Erythroblast (primary cell): Measurements from ENCODE around the gene FUZ.

Source experiments
- DNase-seq, 2 experiments: peaks; one replicate each; lab custom pipeline; 2025; lab: John Stamatoyannopoulos, UW
- GATA1 ChIP-seq: IDR thresholded peaks from 2 replicates; pipeline ENCODE4 v1.6.1; 2011; ENCODE audit warnings: low read depth, mild to moderate bottlenecking, control low read depth, low read length, moderate library complexity
- POLR2A ChIP-seq: IDR thresholded peaks from 2 replicates; pipeline ENCODE4 v1.6.1; 2011; ENCODE audit warnings: mild to moderate bottlenecking, low read length

FUZ gene

GRCh38 chr19:49799798-49800376 is 13.2 kb downstream of the FUZ start:
- no peak for DNase-seq
- no peak for TF ChIP-seq GATA1
- TF ChIP-seq POLR2A: no peak

DNA sequence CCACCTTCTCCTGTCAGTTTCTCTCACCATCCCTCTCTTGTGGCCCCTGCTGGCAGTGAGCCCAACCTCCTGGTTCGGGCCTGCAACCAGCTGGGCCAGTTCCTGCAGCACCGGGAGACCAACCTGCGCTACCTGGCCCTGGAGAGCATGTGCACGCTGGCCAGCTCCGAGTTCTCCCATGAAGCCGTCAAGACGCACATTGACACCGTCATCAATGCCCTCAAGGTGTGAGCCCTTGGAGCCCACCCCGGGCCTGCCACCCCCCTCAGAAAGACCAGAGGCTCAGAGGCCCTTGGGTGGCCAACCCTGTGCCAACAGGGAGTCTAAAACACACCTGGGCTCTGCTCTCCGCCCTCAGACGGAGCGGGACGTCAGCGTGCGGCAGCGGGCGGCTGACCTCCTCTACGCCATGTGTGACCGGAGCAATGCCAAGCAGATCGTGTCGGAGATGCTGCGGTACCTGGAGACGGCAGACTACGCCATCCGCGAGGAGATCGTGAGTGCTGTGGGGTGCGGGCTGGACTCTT is 13.8 kb downstream of the FUZ start:
- no peak for DNase-seq
- TF ChIP-seq GATA1: no peak
- TF ChIP-seq POLR2A: no peak

DNA sequence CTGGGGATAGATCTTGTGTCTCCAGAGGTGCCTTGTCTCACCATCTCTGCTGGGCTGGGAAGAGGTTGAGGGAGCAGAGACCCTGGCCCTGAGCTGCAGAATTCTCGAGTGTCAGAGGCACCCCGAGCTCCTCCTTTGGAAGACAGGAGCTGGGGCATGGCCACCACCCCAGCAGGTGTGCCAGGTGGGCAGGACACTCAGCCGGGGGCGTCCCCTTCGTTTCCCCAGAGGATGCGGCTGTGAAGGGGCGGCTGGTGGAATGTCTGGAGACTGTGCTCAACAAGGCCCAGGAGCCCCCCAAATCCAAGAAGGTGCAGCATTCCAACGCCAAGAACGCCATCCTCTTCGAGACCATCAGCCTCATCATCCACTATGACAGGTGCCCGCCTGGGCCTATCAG is 14.5 kb downstream of the FUZ start:
- no peak for TF ChIP-seq GATA1
- no peak for TF ChIP-seq POLR2A
- DNase-seq: no peak

GRCh38 chr19:49795615-49796014 is 17.5 kb downstream of the FUZ start:
- TF ChIP-seq GATA1 (no peak), POLR2A (no peak)
- no peak for DNase-seq

GRCh38 chr19:49793561-49793840 is 19.6 kb downstream of the FUZ start:
- DNase-seq: no peak
- TF ChIP-seq POLR2A: no peak
- TF ChIP-seq GATA1: no peak

DNA sequence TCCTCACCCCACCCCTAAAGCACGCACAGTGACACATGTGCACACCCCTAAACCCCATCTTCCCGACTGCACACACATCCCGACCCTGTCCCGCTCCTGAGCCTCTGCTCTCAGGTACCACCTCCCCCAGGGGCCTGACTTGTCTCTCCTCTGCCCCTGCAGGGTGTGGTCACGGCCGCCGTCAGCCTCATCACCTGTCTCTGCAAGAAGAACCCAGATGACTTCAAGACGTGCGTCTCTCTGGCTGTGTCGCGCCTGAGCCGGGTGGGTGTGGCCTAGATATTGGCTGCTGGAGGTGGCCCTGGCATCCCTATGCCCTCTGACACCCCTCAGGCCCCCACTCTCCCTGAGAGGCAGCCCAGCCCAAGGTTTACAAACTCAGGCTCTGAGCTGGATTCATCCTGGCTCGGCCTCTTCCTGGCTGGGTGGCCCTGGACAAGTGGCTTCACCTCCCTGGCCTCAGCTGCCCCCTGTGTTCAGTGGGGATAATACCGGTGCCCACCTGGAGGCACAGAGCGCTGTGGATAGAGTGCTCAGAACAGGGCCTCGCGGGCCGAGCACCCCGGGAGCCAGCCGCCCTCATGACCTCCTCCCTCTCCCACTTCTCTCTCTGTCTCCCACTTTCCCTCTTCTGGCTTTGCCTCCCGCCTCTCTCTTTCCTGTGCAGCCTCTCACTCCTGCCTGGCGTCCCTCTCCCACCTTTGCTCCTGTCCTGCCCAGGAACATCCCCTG is 20.1 kb downstream of the FUZ start:
- no peak for DNase-seq
- TF ChIP-seq GATA1: no peak
- TF ChIP-seq POLR2A: no peak

- DNase-seq: no peak
- TF ChIP-seq GATA1 (no peak), POLR2A (no peak)
These were observed 21.2 kb downstream of the FUZ start for GRCh38 chr19:49791776-49792445.

DNA sequence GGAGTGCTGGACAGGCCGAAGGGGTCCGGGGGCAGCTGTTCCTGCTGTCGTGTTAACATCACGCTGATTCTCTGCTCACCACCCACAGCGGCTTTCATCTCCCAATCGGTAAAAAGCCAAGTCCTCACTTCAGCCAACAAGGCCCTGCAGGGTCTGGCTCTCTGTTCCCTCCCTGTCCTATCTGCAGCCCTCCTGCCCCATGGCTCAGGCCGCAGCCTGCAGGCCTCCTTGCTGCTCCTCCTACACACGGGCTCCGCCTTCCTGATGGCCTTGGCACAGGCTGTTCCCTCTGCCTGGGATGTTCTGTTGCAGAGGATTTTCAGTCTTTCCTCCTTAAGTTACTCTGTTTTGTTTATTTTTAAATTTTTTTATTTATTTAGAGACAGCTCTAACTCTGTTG is 22.2 kb downstream of the FUZ start:
- no peak for DNase-seq
- TF ChIP-seq POLR2A (no peak), GATA1 (no peak)

DNA sequence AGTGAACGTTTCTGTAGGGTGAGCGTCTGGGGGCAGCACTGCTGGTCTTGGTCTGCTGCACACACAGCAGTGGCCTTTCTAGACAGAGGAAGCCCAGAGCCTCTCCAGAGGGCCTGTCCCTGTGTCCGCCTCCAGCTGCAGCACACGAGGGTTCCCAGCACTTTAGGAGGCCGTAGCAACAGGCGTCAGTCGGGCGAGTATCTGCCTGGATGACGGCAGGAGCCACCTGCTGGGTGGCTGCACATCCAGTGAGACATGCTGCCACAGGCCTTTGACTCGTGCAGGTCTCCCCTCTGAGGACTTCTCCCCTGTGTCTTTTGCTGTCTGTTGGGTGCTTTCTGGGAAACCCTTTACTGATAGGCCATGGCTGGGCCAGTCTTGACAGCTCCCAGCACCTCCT is 24.2 kb downstream of the FUZ start:
- no peak for DNase-seq
- TF ChIP-seq GATA1: no peak
- no peak for TF ChIP-seq POLR2A

DNA sequence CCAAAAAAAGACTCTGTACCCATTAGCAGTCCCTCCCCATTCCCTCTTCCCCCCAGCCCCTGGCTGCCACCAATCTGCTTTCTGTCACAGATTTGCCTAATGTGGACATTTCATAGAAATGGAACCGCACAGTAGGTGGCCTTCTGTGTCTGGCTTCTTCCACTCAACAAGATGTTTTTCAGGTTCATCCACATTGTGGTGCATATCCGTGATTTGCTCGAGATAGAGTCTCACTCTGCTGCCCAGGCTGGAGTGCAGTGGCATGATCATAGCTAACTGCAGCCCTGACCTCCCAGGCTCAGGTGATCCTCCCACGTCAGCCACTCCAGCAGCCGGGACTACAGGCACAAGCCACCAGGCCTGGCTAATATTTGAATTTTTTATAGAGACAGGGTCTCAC is 25.3 kb downstream of the FUZ start:
- DNase-seq: no peak
- TF ChIP-seq GATA1: no peak
- TF ChIP-seq POLR2A: no peak

GRCh38 chr19:49786376-49786820 is 26.7 kb downstream of the FUZ start:
- DNase-seq: no peak
- TF ChIP-seq GATA1 (no peak), POLR2A (no peak)

DNA sequence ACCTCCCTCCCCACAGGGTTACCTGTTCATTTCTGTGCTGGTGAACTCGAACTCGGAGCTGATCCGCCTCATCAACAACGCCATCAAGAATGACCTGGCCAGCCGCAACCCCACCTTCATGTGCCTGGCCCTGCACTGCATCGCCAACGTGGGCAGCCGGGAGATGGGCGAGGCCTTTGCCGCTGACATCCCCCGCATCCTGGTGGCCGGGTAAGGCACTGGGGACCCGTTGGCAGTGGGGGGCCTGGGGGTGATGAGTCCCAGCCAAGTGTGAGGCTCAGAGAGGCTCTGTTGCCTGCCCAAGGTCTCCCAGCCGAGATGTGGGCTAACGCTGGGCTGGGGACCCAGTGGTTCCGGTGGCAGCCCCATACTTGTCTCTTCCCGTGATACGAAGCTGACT is 30.6 kb downstream of the FUZ start:
- no peak for DNase-seq
- TF ChIP-seq POLR2A (no peak), GATA1 (no peak)

- TF ChIP-seq GATA1 (no peak), POLR2A (no peak)
These were observed 31.7 kb downstream of the FUZ start for GRCh38 chr19:49781394-49781793.

GRCh38 chr19:49780861-49781260 is 32.2 kb downstream of the FUZ start:
- TF ChIP-seq GATA1 (no peak), POLR2A (no peak)
- DNase-seq: no peak

More at GRCh38 chr19:49781394-49781793, 31.7 kb downstream of the FUZ start:
- DNase-seq: no peak
